HepG2 (cell line): ENCODE results near the gene UEVLD. TPM values are rescaled to one million over a fixed set of nuclear protein-coding genes. Genes with fewer than 3 reads are reported as not detected.

Experiments
- ATF3 ChIP-seq: sonication (generic); formaldehyde crosslinking; IDR thresholded peaks from 2 replicates; pipeline ENCODE4 v1.4.0; 2020; ENCODE audit warnings: missing genetic modification reagents
- DDIT3 ChIP-seq: sonication (generic); formaldehyde crosslinking; IDR thresholded peaks from 2 replicates; pipeline ENCODE4 v1.4.0; 2020; ENCODE audit warnings: mild to moderate bottlenecking, missing genetic modification reagents
- HNRNPH1 ChIP-seq: fragments of 200-400 bp; formaldehyde crosslinking; optimal IDR thresholded peaks from 2 replicates; pipeline ENCODE3; 2017; ENCODE audit warnings: mild to moderate bottlenecking, low read depth, low read length
- ISX ChIP-seq: sonication (generic); formaldehyde crosslinking; conservative IDR thresholded peaks from 2 replicates; pipeline ENCODE4 v1.5.0; 2020; ENCODE audit warnings: missing genetic modification reagents
- JUND ChIP-seq: sonication (generic); formaldehyde crosslinking; IDR thresholded peaks from 2 replicates; pipeline ENCODE4 v1.8.0; 2022; ENCODE audit warnings: mild to moderate bottlenecking, missing genetic modification reagents
- KDM5A ChIP-seq: fragments of 200-600 bp; sonication (generic); IDR thresholded peaks from 2 replicates; pipeline ENCODE4 v1.7.0; 2018; ENCODE audit warnings: antibody characterized with exemption, mild to moderate bottlenecking, low read length, borderline replicate concordance
- MYPOP ChIP-seq: sonication (generic); formaldehyde crosslinking; IDR thresholded peaks from 2 replicates; pipeline ENCODE4 v1.8.1; 2023; ENCODE audit warnings: mild to moderate bottlenecking, moderate library complexity, missing genetic modification reagents
- RARG ChIP-seq: sonication (generic); formaldehyde crosslinking; IDR thresholded peaks from 2 replicates; pipeline ENCODE4 v1.4.0; 2020; ENCODE audit warnings: low read depth, mild to moderate bottlenecking, missing genetic modification reagents
- TERF1 ChIP-seq: sonication (generic); formaldehyde crosslinking; IDR thresholded peaks from 2 replicates; pipeline ENCODE4 v1.8.0; 2022; ENCODE audit warnings: mild to moderate bottlenecking, missing genetic modification reagents, moderate library complexity
- YY1 ChIP-seq: IDR thresholded peaks from 2 replicates; pipeline ENCODE4 v1.6.1; 2011; ENCODE audit warnings: low read length, low read depth, moderate library complexity, mild to moderate bottlenecking; ENCODE audit not compliant: insufficient read depth, insufficient replicate concordance
- ZFP36 ChIP-seq: fragments of 150-350 bp; IDR thresholded peaks from 2 replicates; pipeline ENCODE4 v1.6.1; 2018; ENCODE audit warnings: borderline replicate concordance, low read length, low read depth; ENCODE audit not compliant: partially characterized antibody
- ZNF142 ChIP-seq: sonication (generic); formaldehyde crosslinking; IDR thresholded peaks from 2 replicates; pipeline ENCODE4 v1.4.0; 2020; ENCODE audit warnings: missing genetic modification reagents
- ZNF737 ChIP-seq: sonication (generic); formaldehyde crosslinking; IDR thresholded peaks from 2 replicates; pipeline ENCODE4 v1.5.0; 2020; ENCODE audit warnings: missing genetic modification reagents, mild to moderate bottlenecking, borderline replicate concordance
- ZNF782 ChIP-seq: sonication (generic); formaldehyde crosslinking; IDR thresholded peaks from 2 replicates; pipeline ENCODE4 v1.4.0; 2020; ENCODE audit warnings: missing genetic modification reagents, mild to moderate bottlenecking, borderline replicate concordance
- ZNF883 ChIP-seq: sonication (generic); formaldehyde crosslinking; IDR thresholded peaks from 2 replicates; pipeline ENCODE4 v1.5.1; 2020; ENCODE audit warnings: mild to moderate bottlenecking, missing genetic modification reagents; ENCODE audit errors: not compliant biosample characterization
- polyA plus RNA-seq, 8 experiments: library from polyadenylated mRNA; depleted of rRNA in 3 of 8; stranded (reverse) in 7 of 8; unstranded in 1 of 8; fragments of >200 nt; fragmentation: Illumina TruSeq in 4 of 8; extraction: Trizol in 4 of 8; gene quantifications; 2 replicates each; pipeline versions ENCODE4 v1.2.1 to v1.2.3, GENCODE V29; 2011 to 2016; ENCODE audit warnings: low read depth in 4 of 8, missing spikeins in 1 of 8, mixed read lengths in 1 of 8; ENCODE audit not compliant: insufficient read depth in 1 of 8
- total RNA-seq, 5 experiments: library from RNA; depleted of rRNA; stranded (reverse); fragments of >200 nt; fragmentation: Illumina TruSeq; extraction: Trizol; gene quantifications; 2 replicates each; pipeline ENCODE4 v1.2.3, GENCODE V29; 2016; ENCODE audit warnings: low read depth in 1 of 5

UEVLD gene
- total and polyA plus RNA-seq, 2 of the 13 experiments (the other 11 are each of a cell fraction or from before 2014, with no cell fraction given) = 5.7 to 13.7 TPM

GRCh38 chr11:18634140-18635032 is 45.9 kb upstream of the UEVLD start, which contains the start of gene SPTY2D1 (continued):
- no peak for TF ChIP-seq ZNF142 (CRISPR knock-in tag)
- TF ChIP-seq ZNF883 = peak; percentile 77
- no peak for TF ChIP-seq RARG (CRISPR knock-in tag)
- peak; percentile 57 for TF ChIP-seq HNRNPH1
- TF ChIP-seq YY1 = peak; percentile 40
- TF ChIP-seq ZNF782 (CRISPR knock-in tag) = no peak; the same call in 1 of the 2 replicates
- TF ChIP-seq ZFP36 = no peak
- TF ChIP-seq MYPOP (CRISPR knock-in tag) = no peak; the same call in 1 of the 2 replicates
- peak; percentile 92 for TF ChIP-seq KDM5A
- TF ChIP-seq ATF3 (CRISPR knock-in tag) = no peak; the same call in none of the 2 replicates
- TF ChIP-seq ISX (CRISPR knock-in tag) = no peak
- TF ChIP-seq JUND (CRISPR knock-in tag) = no peak
- no peak for TF ChIP-seq ZNF737 (CRISPR knock-in tag)
- TF ChIP-seq TERF1 (CRISPR knock-in tag) = no peak
- no peak for TF ChIP-seq DDIT3 (CRISPR knock-in tag)
